ENCODE data around the gene PBX2. TPM values are rescaled to one million over a fixed set of nuclear protein-coding genes. Genes with fewer than 3 reads are reported as not detected.

Gene PBX2
- 14.3 and 17.3 TPM in 2 replicates for total RNA-seq

DNA sequence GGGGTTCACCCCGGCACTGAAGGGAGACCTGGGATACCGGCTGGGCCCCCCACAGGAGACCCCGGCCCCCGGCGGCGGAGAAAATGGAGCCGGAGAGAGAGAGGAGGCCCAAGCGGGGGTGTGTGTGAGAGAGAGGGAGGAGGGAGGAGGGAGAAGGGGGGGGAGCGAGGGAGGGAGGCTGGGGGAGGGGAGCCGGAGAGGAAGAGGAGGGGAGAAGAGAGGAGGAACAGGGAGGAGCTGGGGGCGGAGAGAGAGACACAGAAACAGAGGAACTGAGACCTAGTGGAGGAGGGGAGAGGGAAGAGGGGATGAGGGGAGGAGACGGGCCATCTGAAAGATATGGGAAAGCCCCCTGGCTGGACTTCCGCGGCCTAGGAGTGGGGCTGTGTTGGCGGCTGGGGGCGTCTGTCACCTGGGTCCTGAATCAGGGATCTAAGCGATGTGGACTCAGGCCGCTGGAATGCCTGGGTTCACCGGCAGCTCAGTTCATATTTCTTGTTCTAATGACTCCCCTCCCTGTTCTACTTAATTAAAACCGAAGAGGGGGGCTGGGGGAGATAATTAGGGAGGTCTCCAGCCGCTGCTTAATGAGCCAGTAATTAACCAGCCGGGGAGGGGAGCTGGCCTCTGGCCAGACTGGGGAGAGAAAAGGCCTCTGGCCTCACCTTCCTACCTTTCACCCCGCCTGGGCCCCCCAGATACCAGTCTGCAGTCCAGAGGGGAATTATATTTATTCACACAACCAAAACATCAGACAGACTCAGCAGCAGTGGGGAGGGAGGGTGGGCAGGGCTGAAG, at the start of gene PBX2:
TSS of gene PBX2 (minus strand) at position 149 of the 798 bp plus-strand sequence. CDS start 287 bp downstream, outside the sequence.

GRCh38 chr6:32223258-32224235, 33.5 kb upstream of the PBX2 start, which contains the start of gene NOTCH4:
NOTCH4 (minus strand) TSS chr6:32224067; CDS start chr6:32223928, 139 bp downstream.

GRCh38 chr6:32192608-32193039, 2.6 kb upstream of the PBX2 start, which contains the start of gene GPSM3:
GPSM3 (minus strand) TSS chr6:32192643; CDS start chr6:32192513, 130 bp downstream.

GRCh38 chr6:32184084-32184640, 5.8 kb downstream of the PBX2 start, which contains the start of gene AGER:
AGER (minus strand) TSS chr6:32184253; CDS start chr6:32184222, 31 bp downstream.

GRCh38 chr6:32177788-32178546, 12.0 kb downstream of the PBX2 start, which contains the start of gene RNF5:
RNF5 (plus strand) TSS chr6:32178405; CDS start chr6:32178512, 107 bp downstream.

GRCh38 chr6:32175711-32176475, 14.1 kb downstream of the PBX2 start, which contains the start of gene AGPAT1:
AGPAT1 (minus strand) TSS chr6:32176084; CDS start chr6:32171496, 4,588 bp downstream.

DNA sequence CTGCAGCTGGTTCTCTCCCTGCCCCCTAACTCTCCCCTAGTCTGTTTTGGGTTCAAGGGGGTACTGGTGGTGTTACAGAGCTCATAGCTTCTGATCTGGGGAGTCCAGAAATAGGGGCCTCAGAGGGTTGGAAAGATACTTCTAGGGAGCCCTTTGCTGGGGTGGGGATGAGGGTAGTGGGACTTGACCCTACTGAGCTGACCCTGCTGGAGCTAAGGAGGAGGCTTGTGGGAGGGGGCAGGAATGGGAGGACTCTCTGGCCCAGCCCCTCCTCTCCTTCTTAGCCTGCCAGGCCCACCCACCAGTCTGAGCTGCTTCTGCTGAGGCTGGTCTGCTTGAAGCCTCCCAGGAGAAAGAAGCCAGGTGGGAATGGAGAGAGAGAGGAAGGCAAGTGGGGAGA, 25.7 kb downstream of the PBX2 start, which contains the start of gene EGFL8:
TSS of gene EGFL8 (plus strand) at position 301 of the 400 bp plus-strand sequence. CDS start 1,571 bp downstream, outside the sequence.

GRCh38 chr6:32153564-32154513, 36.2 kb downstream of the PBX2 start, which contains the start of gene PPT2:
PPT2 (plus strand) TSS chr6:32154141; CDS start chr6:32154595, 454 bp downstream.

DNA sequence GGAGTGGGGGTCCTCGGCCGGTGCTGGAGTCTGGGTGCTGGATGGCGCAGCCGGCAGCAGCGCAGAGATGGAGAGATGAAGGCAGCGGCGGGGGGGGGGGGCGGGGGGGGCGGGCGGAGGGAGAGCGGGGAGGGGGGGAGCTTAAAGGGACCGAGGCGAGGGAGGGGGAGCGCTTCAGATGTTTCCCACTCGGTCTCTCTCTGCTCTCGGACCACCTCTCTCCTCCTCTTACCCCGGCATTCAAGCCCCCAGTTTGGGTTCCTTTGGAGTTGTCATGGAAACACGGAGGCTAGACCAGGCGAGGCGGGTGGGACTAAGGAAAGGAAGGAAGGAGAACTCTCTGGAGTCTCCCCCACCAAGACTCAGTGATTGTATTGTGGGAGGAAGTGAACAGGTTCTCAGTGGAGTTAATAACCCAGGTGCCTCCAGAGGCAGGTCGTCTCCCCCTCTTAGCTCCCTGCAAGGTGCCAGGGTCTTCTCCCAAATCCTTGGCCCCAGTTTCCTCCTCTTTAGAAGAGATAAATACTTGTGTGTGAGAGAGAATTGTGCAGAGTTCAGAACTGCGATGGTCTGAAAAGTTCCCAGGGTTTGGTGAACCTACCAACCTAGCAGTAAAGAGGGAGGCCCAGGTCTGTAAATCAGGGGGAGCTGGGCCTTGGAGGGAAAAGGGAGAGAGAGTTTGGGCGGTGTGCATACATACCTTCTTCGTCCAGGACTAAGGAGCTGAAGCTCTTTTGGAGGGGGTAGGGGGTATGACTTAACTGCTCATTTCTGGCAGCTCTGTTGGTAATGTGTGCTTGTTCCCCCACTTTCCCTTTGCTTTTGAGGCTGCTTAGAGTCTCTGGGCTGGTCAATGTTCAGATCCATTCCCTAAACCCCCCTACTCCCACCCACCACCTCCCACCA, 37.9 kb downstream of the PBX2 start, which contains the start of gene PRRT1:
TSS of gene PRRT1 (minus strand) at position 77 of the 906 bp plus-strand sequence. CDS start 112 bp downstream, outside the sequence.

Other genes starting within 250 kb of the PBX2 start
- gene CFB, start 244.1 kb downstream of the PBX2 start, total RNA-seq, result 12.6 and 103 TPM in 2 replicates
- gene NELFE, start 231.2 kb downstream of the PBX2 start, total RNA-seq, result 80.2 and 82.0 TPM in 2 replicates
- 28.0 and 44.9 TPM in 2 replicates for gene SKIC2, start 231.0 kb downstream of the PBX2 start, total RNA-seq
- 18.6 and 25.5 TPM in 2 replicates for gene DXO, start 218.1 kb downstream of the PBX2 start, total RNA-seq
- gene C4A, start 208.1 kb downstream of the PBX2 start, total RNA-seq, result 12.1 and 14.7 TPM in 2 replicates
- gene C4B, start 175.4 kb downstream of the PBX2 start, total RNA-seq, result 6.0 TPM in 2 replicates
- gene CYP21A2, start 151.8 kb downstream of the PBX2 start, total RNA-seq, result 0.49 TPM in 1 of 2 replicates, not detected in the other
- gene TNXB, start 80.9 kb downstream of the PBX2 start, total RNA-seq, result 41.5 and 45.3 TPM in 2 replicates
- gene ATF6B, start 62.0 kb downstream of the PBX2 start, total RNA-seq, result 19.5 and 20.7 TPM in 2 replicates
- gene FKBPL, start 59.9 kb downstream of the PBX2 start, total RNA-seq, result 2.3 and 3.9 TPM in 2 replicates
- gene PRRT1, start 38.3 kb downstream of the PBX2 start, total RNA-seq, result 0.16 TPM in 1 of 2 replicates, not detected in the other
- gene PPT2, start 36.1 kb downstream of the PBX2 start, total RNA-seq, result 9.4 and 16.1 TPM in 2 replicates
- 0.97 and 7.2 TPM in 2 replicates for gene EGFL8, start 25.6 kb downstream of the PBX2 start, total RNA-seq
- gene AGPAT1, start 14.1 kb downstream of the PBX2 start, total RNA-seq, result 52.0 and 62.9 TPM in 2 replicates
- 25.1 and 34.2 TPM in 2 replicates for gene RNF5, start 11.8 kb downstream of the PBX2 start, total RNA-seq
- gene AGER, start 5.9 kb downstream of the PBX2 start, total RNA-seq, result 1.6 and 2.6 TPM in 2 replicates
- gene GPSM3, start 2.4 kb upstream of the PBX2 start, total RNA-seq, result 7.0 and 7.4 TPM in 2 replicates
- 4.2 and 5.0 TPM in 2 replicates for gene NOTCH4, start 33.9 kb upstream of the PBX2 start, total RNA-seq
- not detected in 2 replicates for gene TSBP1, start 181.7 kb upstream of the PBX2 start, total RNA-seq
- not detected in 2 replicates for gene BTNL2, start 217.0 kb upstream of the PBX2 start, total RNA-seq
- gene HLA-DRA, start 249.7 kb upstream of the PBX2 start, total RNA-seq, result 0.16 TPM in 1 of 2 replicates, not detected in the other